Measurements from ENCODE around the gene NUTF2. TPM values are rescaled to one million over a fixed set of nuclear protein-coding genes. Genes with fewer than 3 reads are reported as not detected.
"Not testable (repeated sequence)": the region's sequence is repeated elsewhere in the genome, so short reads cannot be mapped to it uniquely, and the experiment has no call there.

Gene NUTF2
- total RNA-seq, 4 donors from 2014 or later = 31.6 to 153 (median 58.4) TPM

GRCh38 chr16:67909056-67909742 is 62.5 kb downstream of the NUTF2 start:
- no peak for DNase-seq
- Histone ChIP-seq H3K9me3 (no peaks in the 10 kb centered on the region), H3K4me3 (replicated peaks in 1 of 3) (no peak overlapping the region), H3K4me1 (no peaks in the 10 kb centered on the region), H3K36me3 (peaks cover 8 to 21% of the 10 kb centered on the region in 2 donors), H3K27ac (no peak overlapping the region), H3K27me3 (no peaks in the 10 kb centered on the region)
- intact Hi-C loops (cut with DNase I) = no loop called here
- TF ChIP-seq POLR2A (IDR thresholded peaks at IDR 0.05) = no peak
- TF ChIP-seq, protein P1, sequence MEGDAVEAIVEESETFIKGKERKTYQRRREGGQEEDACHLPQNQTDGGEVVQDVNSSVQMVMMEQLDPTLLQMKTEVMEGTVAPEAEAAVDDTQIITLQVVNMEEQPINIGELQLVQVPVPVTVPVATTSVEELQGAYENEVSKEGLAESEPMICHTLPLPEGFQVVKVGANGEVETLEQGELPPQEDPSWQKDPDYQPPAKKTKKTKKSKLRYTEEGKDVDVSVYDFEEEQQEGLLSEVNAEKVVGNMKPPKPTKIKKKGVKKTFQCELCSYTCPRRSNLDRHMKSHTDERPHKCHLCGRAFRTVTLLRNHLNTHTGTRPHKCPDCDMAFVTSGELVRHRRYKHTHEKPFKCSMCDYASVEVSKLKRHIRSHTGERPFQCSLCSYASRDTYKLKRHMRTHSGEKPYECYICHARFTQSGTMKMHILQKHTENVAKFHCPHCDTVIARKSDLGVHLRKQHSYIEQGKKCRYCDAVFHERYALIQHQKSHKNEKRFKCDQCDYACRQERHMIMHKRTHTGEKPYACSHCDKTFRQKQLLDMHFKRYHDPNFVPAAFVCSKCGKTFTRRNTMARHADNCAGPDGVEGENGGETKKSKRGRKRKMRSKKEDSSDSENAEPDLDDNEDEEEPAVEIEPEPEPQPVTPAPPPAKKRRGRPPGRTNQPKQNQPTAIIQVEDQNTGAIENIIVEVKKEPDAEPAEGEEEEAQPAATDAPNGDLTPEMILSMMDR (IDR thresholded peaks at IDR 0.05) = no peak
- WGBS, 2 donors = 94 to 96% methylated on average over 29 to 34 of the region's 36 CpGs

DNA sequence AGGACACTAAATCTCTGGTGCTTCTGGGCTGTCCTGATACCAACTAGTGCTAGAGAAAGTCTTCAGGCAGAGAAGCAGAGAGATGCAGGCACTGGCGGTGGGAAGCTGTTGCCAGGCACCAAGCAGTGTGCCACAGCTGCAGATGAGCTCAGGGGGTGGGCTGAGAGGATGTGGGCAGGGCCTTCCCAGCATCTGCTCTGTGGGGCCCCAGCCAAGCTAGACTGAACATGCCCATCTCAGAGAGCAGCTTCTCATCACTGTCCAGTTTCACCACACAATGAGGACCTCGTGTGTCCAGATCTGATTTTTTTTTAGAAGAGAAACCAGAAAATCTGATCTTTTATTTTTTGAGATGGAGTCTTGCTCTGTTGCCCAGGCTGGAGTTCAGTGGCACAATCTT is 63.4 kb downstream of the NUTF2 start:
- DNase-seq = no peak
- Histone ChIP-seq H3K36me3 (peaks cover 8 to 21% of the 10 kb centered on the region in 2 donors), H3K9me3 (no peaks in the 10 kb centered on the region), H3K4me3 (replicated peaks in 1 of 3) (no peak overlapping the region), H3K4me1 (peaks cover 0 to 6% of the 10 kb centered on the region in 2 donors), H3K27ac (no peak overlapping the region), H3K27me3 (no peaks in the 10 kb centered on the region)
- TF ChIP-seq POLR2A (IDR thresholded peaks at IDR 0.05) = no peak
- TF ChIP-seq, protein P1 (IDR thresholded peaks at IDR 0.05) = no peak
- intact Hi-C loops (cut with DNase I) = no loop called here
- WGBS, 2 donors = 84 to 86% methylated on average over 2 of the region's 2 CpGs

- 85 to 86% methylated on average over 7 of the region's 7 CpGs for WGBS, 2 donors
- Histone ChIP-seq H3K36me3 (peaks cover 0 to 8% of the 10 kb centered on the region in 2 donors), H3K4me1 (peaks cover 28 to 54% of the 10 kb centered on the region in 2 donors), H3K27ac (peak overlapping the region in 1 of 3 donors; percentile 1), H3K9me3 (no peaks in the 10 kb centered on the region), H3K4me3 (replicated peaks in 1 of 3) (no peak overlapping the region), H3K27me3 (no peaks in the 10 kb centered on the region)
- DNase-seq = no peak
- intact Hi-C loops (cut with DNase I) = no loop called here
- TF ChIP-seq, protein P1 (IDR thresholded peaks at IDR 0.05) = no peak
- TF ChIP-seq POLR2A (IDR thresholded peaks at IDR 0.05) = no peak
Measured at GRCh38 chr16:67914758-67915495, 68.2 kb downstream of the NUTF2 start.

DNA sequence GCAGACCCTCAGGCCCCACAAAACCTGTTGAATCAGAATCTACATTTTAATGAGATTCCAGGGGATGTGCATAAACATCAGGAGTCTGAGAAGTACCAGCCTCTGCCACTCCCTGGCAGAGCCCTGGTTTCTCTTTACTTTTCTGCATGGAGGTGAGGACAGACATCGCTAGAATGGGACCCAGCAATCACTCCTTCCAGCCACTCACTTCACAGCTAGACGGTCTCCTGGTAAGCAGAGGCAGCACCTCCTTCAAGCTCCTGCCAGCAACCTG is 68.7 kb downstream of the NUTF2 start:
- Histone ChIP-seq H3K27ac (peak overlapping the region in 1 of 3 donors; percentile 72), H3K4me1 (peaks cover 28 to 55% of the 10 kb centered on the region in 2 donors)
- H3K27me3 ChIP-seq; H3K36me3 ChIP-seq; H3K4me3 ChIP-seq (replicated peaks in 1 of 3); intact Hi-C loops (cut with DNase I); H3K9me3 ChIP-seq; DNase-seq: not testable (repeated sequence)
- 27 to 46% methylated on average over 2 of the region's 2 CpGs for WGBS, 2 donors

DNA sequence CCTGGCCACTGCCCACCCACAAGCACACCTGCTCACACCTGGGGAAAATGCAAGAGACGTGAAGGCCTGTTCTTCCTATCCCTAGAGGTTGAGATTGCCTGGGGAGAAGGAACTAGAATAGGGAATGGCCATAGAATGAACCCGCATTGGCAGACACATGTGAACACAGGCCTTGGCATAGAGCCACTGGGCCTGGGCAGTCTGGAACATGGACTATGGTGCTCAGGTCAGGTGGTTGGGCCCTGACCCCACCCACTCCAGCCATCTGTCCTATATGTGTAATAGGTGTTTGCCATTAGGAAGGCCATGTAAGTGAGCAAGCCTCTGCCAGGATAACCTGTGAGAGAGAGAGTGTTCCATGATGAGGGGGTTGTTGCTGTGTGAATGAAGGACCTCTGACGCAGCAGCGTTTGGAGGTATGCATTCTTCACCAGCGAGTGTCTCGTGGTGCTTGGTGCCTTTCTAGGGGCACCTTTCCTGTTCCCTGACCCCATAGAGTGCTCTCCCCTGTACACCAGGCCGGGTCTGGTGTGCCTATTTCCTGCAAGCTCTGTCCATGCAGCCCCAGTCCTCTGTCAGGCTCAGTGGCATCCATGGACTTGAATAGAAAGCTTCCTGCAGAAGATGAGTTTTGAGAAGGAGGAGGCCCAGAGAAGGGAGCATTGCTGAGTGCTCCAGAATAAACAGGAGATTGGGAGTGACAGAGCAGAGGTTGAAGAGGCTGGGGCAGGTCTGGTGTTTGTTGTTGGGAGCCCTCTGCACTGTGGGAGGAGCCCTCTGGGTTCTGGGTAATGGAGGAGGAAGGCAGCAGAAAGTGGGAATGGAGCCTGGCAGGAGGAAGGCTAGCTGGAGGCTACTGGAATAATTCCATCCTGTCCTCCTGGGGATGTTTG is 69.3 kb downstream of the NUTF2 start:
- H3K4me1 ChIP-seq = peaks cover 28 to 55% of the 10 kb centered on the region in 2 donors
- H3K27me3 ChIP-seq = no peaks in the 10 kb centered on the region
- intact Hi-C loops (cut with DNase I) = no loop called here
- 44 to 66% methylated on average over 7 of the region's 7 CpGs for WGBS, 2 donors
- no peak for TF ChIP-seq POLR2A (IDR thresholded peaks at IDR 0.05)
- TF ChIP-seq, protein P1 (IDR thresholded peaks at IDR 0.05) = no peak
- H3K27ac ChIP-seq = peak overlapping the region in 2 of 3 donors; percentile 67 to 72
- DNase-seq = peak; percentile 46 to 50
- no peak overlapping the region for H3K4me3 ChIP-seq (replicated peaks in 1 of 3)
- no peaks in the 10 kb centered on the region for H3K9me3 ChIP-seq
- peaks cover 0 to 5% of the 10 kb centered on the region in 2 donors for H3K36me3 ChIP-seq

Measured in thyroid gland (tissue), 4 donors.